GM18526 (cell line): ENCODE results near the gene SYK.

ENCODE experiments used
- POLR2A ChIP-seq: IDR thresholded peaks from 3 replicates; pipeline ENCODE4 v1.6.1; 2011; ENCODE audit not compliant: insufficient read length; ENCODE audit errors: extremely low read depth

Gene SYK

DNA sequence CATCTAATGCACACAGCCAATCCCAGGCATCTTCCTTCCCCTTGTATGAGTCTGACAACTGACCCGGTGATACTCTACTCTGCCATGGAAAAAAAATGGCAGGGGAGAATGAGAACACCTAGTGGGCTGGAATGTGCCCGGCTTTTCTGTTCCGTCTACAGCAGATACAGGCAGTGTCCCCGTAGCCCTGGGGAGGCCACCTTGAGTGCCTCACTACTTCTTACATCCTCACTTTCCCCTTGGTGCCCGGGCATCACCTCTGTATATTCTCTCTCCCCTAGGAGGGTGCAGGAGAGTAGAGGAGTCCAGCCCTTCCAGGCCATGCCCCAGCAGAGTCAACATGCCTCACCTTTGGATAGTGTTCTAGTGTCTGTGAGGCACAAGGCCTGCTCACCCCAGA, 56.2 kb downstream of the SYK start:
- TF ChIP-seq POLR2A = no peak

DNA sequence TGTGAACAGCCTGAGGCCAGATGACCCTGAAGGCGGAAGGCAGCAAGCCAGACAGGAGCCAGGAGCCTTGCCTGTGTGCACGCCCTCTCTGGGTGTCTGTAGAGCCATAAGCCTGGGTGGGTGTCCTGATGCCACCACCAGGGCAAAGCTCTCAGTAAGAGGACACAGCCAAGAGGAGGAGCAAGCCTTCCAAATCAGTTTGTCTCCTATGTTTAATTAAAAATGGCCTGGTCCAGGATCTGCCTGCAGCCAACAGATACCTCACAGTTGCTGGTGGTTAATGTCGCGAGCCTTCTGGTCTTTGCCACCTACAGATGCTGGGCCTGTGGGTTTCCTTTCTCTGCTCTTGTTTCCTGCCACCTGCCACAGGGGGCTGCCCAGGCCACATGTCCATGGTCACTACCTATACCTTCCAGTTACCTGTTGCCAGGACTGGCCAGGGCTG, 56.9 kb downstream of the SYK start:
- no peak for TF ChIP-seq POLR2A

DNA sequence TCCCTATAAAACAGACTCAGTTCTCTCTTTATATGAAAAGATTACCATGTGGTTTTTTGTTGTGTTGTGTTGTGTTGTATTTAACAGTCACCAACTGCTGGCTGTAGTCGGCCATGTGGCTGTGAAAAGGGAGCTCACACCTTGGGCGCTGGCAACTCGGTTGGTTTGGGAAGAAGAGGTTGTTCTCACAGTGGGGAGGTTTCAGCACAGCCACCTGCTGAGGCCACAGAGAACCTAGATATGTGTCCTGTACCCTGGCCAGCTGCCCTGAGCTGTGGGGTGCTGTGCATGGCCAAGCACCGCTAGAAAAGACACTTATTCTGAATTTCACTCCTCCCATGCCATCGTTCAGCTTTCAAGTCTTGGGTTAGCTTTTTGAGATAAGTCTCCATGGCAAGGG, 58.8 kb downstream of the SYK start:
- TF ChIP-seq POLR2A = no peak

DNA sequence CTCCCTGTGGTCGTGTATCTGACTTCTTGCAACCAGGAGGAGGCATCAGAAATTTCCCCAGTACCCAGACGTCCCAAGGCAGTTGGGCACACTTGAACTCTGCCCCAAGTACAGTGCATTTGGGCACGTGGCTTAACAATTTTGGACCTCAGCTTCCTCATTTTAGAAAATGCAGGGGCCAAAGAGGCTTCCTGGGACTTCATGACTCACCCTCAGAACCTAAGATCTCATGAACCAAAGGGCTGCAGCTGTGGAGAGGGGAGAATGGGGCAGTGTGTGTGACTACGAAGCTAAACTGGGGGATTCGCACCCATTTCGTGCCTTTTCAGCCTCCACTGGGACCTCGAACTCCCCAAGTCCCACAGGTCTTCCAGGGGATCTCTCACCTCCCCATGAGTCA, 59.2 kb downstream of the SYK start:
- TF ChIP-seq POLR2A = no peak

DNA sequence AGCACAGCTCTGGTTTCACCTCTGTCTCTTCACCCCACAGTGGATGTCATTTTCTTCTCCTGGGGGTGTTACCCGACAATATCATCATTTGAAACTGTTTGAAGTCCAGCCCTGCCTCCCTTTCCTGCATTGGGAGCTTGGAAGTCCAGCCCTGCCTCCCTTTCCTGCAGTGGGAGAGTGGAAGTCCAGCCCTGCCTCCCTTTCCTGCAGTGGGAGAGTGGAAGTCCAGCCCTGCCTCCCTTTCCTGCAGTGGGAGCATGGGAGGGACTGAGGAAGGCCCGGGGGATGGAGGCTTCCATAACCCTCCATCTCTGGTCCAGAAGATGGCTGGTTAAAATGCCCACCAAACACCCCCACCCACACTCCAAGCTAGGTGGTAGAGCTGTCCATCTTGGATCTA, 59.8 kb downstream of the SYK start:
- TF ChIP-seq POLR2A = no peak

DNA sequence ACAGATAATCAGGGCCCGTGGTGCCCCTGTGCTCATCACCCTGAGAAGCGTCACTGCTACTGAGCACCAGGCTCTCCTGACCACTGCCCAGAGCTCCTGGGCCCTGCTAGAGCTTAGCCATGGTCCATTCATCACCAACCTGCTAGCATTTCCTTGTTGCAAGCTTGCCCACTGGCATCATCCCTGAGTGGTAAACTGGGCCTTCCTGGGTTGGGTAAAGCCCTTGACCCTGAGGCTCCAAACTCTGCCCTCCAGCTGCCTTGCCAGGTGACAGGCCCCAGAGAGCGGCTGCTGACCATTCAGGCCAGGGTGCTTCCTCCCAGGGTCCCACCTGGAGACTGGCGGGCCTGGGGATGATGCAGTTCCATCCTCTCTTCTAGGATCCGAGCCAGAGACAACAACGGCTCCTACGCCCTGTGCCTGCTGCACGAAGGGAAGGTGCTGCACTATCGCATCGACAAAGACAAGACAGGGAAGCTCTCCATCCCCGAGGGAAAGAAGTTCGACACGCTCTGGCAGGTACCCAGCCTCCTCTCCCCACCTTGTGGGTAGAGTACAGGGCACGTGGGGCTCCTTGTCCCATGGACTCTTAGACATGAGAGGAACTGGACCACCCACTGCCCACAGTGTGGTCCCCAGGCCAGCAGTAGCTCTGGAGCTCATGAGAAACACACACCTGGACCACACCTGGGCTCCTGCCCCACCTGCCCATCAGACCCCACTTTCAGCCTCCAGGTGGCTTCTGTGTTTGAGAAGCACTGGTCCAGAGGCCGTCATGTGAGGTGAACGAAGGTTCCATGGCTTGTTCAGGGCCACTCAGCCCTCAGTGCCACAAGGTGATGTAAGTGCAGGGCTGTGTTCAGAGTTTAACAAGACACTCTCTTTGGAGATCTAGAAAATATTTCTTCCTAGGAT, 60.5 kb downstream of the SYK start:
- TF ChIP-seq POLR2A = no peak

DNA sequence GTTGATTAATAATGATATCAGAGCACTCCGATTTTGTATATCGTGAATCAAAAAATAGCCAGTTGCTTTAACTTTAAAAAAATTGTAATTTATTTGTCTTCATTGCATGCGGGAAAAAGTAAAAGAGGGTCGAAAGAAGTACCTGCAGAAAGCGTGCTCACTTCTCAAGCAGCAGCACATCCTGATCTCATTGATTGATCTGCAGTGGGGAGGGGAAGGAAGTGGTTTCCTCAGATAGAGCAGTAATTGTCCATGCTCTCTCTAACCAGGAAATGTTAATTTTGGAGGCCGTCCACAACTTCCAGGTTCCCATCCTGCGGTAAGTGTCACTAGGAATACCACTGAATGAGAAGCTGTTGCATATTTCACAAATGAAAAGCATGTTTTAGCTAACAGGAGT, 63.2 kb downstream of the SYK start:
- no peak for TF ChIP-seq POLR2A

DNA sequence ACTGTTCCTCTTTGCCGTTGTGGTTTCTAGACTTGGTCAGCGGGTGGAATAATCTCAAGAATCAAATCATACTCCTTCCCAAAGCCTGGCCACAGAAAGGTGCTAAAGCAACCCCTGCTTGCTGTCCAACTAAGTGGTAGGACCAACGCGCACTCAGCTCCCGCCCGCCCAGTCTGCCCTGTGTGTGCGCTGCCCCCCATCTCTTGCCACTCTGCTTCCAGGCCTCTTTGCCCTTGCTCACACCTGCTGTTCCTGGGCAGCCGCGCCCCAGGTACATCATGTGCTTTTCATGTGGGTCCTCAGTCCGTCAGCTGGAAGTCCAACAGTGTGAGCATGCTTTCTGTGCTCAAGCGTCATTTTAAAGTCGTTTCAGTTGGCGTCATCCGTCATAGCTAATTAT, 65.5 kb downstream of the SYK start:
- no peak for TF ChIP-seq POLR2A

DNA sequence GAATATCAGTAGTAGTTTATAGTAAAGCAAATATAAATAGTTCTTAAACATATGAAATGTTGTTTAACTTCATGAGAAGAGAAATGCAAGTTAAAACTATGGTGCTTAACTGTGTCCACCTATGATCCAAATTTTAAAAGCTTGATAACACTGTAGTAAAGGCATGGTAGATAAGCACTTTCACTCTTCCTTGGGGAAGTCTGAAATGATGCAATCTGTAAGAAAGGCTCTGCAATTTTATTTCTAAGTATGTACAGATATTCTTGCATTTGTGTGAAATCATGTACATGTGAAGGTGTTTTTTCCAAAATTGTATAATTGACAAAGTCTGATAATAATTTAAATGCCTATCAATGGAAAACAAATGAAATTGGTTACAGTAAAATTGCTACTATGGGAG, 66.9 kb downstream of the SYK start:
- TF ChIP-seq POLR2A = no peak

DNA sequence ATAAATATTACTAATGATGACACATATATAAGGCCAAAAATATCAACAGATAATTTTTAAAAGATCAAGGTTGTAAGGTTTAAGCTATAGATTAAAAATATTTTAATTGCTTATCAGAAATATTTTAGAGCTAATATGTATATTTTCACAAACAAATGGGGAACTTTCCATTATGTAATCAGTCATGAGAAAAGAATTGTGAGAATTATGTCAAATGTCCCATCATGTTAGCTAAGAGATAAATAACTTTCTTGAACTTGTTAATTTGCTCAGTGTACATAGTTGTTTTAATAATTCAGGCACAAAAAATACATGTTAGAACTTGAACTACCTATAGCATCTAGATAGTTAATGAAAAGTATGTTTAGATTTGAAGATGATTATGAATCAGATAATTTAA, 67.7 kb downstream of the SYK start:
- no peak for TF ChIP-seq POLR2A

DNA sequence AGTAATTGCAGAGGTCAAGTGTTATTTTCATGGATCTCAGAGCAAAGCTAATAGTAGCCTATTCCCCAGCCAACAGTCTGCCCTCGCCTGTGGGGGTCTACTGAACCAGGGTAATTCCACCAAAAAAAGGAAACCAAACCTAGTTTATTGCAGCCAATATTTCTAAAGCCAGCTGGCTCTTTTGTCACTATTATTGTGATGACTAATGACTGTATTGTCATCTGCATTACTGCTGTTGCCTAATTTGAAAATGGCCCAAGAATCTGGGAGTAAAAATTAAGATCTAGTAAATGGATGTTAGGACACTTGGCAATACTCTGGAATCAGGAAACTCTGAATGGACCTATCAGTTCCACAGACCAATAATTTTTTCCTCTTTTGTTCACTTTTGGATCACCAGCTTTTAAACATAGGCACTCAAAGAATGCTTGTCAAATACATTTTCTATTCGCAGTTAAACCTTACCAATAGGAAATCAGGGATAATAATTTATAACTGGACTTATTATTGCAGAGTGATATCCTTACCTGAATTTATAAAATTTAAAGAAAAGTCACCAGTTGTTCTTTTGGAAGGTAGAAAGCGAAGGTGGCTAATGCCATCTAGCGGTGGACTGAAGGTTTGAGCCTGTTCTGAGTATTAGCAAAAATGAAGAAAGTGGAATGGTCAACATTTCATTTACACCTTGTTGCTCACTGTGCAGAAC, 69.2 kb downstream of the SYK start:
- TF ChIP-seq POLR2A = no peak

DNA sequence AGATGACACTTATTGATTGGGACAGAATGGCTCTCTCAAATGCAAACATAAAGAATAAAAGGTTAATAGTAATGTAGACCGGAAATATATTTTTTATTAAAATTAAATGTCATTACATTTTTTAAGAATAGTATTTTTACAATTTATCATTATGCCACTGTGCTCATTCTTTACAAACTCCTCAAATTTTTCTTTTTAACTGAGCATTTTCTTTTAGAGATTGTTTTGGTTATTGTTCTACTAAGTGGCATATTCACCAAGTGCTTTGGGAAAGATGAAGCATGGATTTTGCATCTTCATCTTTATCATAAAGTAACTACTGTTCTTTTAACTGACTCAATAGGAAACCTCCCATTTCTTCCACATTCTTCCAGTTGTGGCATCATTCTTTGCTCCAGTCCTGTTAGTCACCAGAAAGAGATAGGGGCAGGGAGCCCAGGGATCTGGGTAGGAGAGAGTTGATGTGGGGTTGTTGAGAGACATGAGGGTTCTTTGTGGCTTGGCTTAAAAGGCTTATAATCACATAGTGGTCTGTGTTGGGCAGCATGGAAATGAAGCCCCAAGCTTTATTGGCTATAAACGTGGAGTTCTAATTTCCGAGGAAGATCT, 69.8 kb downstream of the SYK start:
- no peak for TF ChIP-seq POLR2A

DNA sequence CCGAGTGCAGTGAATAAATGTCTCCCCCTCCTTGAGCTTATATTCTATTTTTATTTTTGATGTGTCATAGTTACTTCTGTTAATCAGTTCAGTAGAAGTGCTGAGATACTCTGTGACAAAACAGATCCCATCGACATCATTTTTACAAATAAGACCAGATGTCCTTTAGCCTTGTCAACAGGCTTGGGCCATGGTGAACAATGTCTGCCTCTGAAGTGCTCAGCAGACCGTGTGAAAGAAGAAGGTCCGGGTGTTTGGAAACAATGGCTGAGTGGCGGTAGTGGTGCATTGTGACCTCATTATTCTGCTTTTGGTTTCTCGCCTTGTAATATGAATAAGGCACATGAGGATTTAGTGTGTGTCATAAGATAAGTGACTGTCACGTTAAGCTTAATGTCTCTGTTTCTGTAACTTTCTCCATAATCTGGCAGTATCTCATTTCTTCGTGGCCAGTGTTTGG, 71.2 kb downstream of the SYK start:
- no peak for TF ChIP-seq POLR2A

DNA sequence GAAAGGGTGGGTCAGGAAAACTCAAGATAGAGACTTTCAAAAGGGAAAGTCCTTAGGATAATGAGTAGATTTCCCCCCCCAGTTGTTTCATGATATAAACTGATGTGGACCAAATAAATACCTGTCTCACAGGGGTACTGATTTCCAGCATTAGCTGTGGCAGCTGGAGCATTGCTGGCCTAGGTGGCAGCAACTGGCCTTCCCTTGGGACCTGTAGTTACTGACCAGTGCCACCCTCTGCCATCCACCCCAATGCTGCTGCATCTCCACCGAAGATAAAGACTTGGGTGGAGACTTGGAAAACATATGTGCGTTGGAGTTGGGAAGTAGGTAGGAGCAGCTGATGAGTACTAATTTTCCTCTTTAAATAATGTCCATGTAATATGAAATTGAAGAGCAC, 71.8 kb downstream of the SYK start:
- TF ChIP-seq POLR2A = no peak

DNA sequence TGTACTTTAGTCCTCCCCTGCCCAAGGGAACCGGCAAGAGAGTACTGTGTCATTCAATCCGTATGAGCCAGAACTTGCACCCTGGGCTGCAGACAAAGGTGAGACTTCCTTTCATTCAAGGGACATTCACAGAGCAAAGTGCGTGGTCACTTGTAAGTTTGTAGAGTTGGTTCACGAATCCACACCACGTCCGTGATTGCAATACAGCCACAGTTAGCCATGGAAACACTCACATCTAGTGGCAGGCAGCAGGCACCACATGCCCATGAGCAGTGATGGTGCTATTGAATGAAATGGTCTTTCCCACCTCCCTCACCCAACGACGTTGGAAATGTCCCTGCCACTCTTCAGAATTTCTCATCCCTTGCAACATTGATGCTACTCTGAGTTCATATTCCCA, 72.6 kb downstream of the SYK start:
- TF ChIP-seq POLR2A = no peak

DNA sequence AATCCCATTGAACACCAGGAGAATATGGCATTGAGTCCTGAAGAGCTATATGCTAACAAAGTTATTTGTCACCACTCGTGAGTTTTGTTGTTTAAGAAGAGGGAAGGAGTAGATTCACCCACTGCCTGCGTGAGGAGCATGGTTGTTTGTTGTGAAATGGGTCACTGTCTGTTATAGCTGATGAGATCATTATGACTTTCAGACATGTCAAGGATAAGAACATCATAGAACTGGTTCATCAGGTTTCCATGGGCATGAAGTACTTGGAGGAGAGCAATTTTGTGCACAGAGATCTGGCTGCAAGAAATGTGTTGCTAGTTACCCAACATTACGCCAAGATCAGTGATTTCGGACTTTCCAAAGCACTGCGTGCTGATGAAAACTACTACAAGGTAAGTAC, 76.9 kb downstream of the SYK start:
- no peak for TF ChIP-seq POLR2A

DNA sequence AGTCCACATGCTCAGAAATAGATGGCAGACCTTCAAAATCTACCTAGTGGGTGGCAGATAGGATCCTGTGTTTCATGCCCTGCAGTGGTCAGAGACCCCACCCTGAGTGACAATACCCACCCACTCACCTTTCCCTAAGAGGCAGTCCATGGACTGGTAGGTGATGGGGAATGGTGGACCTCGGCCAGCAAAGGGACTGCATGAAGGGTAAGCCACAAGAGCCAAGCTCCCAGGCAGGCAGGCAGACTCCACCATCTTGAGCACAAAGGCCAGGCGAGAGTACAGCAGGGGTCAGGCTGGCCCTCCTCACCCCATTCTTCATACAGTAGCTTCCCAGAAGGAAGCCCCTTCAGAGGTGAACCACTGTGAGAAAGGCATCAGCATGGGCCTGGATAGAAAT, 78.4 kb downstream of the SYK start:
- no peak for TF ChIP-seq POLR2A

DNA sequence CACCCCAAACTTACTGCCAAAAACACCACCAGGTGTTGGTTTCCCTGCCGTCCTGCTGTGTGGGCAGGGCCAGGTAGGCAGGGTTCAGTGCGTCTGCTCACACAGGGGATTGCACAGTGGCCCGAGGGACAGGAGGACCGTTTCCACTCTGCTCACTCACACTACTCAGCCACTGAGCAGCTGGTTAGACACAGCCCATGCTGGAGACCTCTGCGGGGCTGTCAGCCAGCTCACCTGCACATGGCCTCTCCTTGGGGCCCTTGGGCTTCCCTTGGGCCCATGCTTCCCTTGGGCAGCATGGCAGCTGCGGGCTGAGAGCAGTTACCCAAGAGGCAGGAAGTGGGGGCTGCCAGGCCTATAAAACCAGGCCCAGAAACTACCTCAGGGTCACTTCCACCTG, 79.0 kb downstream of the SYK start:
- TF ChIP-seq POLR2A = no peak
